Ammon's horn (tissue), 1 donor: ENCODE results near the gene ERICH6B.

Experiments used
- DNase-seq: peaks from one replicate; pipeline ENCODE4 v3.0.0-alpha.2; 2016; ENCODE audit warnings: low spot score

The ERICH6B gene

DNA sequence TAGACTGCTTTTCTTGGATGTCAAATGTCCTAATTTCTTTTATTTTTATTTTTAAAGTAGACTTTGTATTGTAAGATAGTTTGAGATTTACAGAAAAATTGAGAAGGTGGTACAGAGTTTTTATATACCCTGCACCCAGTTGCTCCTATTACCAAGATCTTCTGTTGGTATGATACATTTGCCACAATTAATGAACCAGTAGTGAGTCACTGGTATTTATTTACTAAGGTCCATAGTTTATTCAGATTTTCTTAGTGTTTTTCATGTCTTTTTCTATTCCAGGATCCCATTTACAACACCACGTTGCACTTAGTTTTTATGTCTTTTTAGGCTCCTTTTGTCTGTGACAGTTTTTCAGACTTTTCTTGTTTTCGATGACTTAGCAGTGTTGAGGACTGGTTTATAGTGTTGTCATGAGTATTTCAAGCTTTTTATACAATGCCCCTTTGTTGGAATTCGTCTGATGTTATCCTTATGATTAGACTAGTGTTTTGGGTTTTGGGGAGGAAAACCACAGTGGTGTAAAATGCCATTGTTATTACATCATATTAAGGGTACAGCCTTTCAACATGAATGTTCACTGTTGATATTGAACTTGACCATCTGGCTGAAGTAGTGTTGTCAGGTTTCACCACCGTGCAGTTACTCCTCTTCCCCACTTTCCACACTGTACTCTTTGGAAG is 114.9 kb downstream of the ERICH6B start:
- no peak for DNase-seq

DNA sequence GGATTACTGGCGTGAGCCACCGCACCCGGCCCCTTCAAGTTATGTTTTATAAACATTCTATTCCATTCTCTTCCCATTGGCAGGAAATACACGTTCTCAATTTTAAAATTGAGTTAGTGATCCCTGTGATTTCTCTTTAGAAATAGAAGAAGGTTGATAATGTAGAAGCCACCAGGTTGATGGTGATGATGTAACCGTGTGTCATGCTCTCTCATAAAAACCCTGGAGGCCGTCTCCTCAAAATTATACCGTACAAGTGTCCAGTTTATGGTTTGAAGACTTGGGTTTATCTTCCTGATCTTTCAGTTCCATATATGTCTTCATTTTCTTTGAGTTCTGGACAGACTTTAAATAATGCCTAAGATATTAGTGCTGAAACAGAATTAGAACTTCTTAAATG is 118.6 kb downstream of the ERICH6B start:
- DNase-seq = no peak

DNA sequence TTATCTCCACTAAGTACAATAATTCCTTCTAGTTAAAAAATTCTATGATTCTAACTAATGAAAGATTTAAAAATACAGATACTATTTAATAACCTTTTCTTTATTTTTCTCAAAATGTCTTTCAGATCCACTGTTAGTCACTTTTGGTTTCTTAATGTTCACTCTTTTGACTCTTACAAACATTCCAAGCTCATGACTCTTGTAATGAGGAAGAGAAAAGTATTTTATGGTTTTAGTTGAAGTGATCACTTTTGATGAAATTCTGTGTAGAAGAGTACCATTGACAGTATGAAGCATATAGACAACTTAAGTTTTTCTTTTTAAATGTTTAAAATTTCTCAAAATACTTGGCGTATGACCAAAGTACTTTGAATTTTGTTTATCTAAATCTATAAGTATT is 123.0 kb downstream of the ERICH6B start:
- DNase-seq = no peak
